GM10266 (cell line): ENCODE results near the gene FAM3C.
A peak's percentile ranks its signal among the peaks of the same experiment; 100 is the strongest.

Experiments used
- DNase-seq: peaks from one replicate; pipeline ENCODE4 v3.0.0; 2012; ENCODE audit errors: extremely low spot score
- TF ChIP-seq, protein P1 (sequence below): IDR thresholded peaks from 2 replicates; pipeline ENCODE4 v1.5.1; 2012; ENCODE audit warnings: mild to moderate bottlenecking, low read depth; ENCODE audit not compliant: control insufficient read depth, insufficient read depth; ENCODE audit errors: missing control alignments

Gene FAM3C

DNA sequence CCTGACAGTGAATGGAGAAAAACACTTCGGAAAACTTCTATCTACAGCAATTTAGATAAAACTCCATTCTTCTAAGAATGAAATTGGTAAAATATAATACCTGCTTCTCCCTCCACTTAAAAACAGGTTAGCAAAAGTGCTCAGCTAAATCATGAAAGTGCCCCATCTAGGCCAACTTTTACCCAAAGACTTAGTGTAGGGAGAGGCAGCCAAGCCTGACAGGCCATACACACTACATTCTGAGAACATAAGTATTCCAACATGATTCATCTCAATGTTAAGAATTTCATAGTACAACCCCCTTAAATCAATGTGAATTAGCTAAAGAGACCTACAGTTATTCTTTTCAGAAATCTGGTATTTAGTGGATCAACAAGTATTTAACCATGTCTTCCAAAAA, 7.2 kb downstream of the FAM3C start:
- no peak for DNase-seq

DNA sequence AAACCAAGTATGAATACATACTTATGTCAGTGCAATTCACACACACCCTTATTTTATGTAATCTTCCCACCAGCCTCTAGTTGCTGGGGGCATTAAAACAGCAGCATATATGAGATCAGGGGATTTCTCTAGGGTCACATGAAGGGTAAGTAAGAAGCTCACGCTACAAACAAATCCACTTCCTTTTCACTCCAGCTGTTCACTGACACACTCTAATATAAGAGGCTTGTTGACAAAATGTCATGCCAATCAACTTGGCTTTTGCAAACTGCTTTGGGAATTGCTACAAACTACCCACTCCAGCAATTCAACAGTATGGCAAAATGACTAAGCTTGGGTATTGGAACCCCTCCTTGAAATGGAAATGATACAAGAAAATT, 10.3 kb downstream of the FAM3C start:
- TF ChIP-seq, protein P1, sequence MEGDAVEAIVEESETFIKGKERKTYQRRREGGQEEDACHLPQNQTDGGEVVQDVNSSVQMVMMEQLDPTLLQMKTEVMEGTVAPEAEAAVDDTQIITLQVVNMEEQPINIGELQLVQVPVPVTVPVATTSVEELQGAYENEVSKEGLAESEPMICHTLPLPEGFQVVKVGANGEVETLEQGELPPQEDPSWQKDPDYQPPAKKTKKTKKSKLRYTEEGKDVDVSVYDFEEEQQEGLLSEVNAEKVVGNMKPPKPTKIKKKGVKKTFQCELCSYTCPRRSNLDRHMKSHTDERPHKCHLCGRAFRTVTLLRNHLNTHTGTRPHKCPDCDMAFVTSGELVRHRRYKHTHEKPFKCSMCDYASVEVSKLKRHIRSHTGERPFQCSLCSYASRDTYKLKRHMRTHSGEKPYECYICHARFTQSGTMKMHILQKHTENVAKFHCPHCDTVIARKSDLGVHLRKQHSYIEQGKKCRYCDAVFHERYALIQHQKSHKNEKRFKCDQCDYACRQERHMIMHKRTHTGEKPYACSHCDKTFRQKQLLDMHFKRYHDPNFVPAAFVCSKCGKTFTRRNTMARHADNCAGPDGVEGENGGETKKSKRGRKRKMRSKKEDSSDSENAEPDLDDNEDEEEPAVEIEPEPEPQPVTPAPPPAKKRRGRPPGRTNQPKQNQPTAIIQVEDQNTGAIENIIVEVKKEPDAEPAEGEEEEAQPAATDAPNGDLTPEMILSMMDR: no peak
- peak; percentile 51 for DNase-seq

More for the DNA sequence above, 7.2 kb downstream of the FAM3C start:
- TF ChIP-seq, protein P1: no peak

DNA sequence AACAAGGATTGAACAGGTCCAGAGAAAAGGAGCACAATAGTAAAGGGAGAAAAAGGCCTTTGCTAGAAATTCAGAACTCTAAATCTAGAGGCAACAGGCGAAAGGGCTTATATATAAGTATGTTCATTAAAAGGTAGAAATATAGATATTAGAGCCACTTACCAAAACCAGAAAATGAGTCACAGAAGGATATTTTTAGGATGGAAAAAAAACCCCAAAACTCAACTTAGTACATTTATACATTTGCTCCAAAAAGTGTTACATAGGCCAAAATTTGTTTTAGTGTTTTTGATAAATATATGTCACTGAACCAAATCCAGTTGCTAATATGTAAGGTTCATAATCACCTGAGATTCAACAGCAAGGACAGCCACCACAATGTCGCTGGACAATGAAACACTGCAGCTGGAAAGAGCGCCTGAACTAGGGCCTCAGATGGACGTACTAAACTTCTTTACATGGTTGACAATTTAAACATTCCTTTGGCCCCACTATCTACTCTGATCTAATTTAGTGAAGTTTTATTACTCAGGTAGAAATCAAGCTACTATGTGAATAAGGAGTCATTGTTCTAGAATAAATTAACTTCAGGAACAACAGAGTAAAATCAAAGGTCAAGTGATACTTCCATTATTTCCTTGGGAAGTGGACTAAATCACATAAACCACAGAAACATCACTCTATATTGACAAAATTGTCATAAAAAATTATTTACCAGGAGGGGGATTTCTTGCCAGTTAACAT, 10.9 kb downstream of the FAM3C start:
- no peak for DNase-seq
- TF ChIP-seq, protein P1: no peak

DNA sequence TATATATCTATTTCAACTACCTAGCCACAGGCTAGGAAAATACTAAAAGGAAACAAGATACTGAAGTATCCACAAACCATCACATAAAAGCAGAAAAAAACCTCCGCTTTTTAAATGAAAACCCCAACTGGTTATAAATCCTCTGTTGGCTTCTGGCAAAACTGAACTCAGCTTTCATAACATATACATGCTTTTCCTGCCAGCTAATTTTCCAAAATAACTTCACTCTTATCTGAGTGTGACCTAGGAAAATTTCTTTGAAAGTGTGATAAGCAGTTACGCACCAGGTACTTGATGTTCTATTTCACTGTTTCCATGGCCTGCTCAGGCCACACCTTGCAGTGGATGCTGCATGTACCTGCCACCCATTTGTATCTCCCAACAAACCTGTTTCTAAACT, 11.8 kb downstream of the FAM3C start:
- TF ChIP-seq, protein P1: no peak
- DNase-seq: no peak

DNA sequence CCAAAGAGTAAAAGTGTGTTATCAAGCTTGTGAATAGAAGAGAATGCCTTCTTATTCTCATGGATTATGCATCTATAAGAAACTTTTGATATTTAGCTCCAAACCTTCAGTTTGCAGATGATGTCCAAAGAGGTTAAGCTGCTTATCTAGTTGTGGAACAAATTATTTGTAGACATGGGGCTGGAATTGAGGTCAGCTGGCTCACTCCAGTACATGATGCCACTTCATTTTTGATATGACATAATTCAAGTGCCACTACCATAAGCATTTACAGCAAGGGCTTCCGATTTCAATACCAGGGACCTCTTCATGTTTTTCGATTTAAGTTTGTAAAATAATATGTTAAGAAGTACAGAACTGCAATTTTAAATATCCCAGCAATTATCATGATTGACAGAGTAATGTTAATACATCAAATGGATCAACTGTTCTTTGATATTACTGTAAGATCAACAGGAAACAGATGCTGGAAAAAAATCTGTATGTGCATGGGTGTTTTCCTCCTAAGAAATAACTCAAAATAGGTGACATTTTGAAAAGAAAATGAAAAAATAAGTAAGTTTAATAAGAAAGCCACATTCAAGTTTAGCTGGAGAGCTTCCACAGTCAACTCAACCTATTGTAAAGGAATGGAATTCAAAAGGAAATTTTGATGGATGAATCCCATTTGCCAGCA, 12.7 kb downstream of the FAM3C start:
- TF ChIP-seq, protein P1: no peak
- no peak for DNase-seq

DNA sequence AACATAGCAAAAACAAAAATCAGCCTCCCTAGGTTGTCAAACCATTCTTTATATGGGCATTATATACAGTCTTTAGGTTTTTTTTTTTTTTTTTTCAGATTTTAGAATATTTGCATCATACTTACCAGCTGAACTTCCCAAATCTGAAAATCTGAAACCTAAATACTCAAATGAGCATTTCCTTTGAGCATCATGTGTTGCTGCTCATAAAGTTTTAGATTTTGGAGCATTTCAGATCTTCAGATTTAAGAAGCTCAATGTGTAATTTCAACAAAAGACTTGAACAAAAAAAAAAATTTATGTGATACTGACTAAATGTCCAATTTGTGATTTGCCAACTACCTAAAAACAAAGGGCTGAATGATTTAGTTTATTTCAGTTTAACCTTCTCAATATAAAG, 13.6 kb downstream of the FAM3C start:
- no peak for DNase-seq
- TF ChIP-seq, protein P1: no peak

DNA sequence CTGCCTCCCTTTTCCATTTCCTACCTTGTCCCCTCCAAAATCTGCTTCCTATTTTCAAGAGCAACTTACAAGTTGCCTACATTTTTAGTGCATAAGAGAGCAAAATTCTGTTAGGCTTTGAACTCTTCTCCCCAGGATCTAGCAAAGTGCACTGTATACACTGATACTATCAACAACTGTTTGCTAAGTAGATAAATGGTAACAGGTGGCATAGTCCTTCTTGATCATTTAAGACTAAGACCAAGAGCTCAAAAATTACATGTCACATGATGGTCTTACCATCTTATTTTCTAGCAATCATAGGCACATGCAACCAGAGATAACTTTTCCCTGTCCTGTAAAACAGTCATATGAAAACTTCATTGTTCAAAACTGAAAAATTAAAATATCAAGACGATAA, 16.2 kb downstream of the FAM3C start:
- no peak for DNase-seq
- TF ChIP-seq, protein P1: no peak
